Effector memory CD4-positive, alpha-beta T cell (primary cell): ENCODE measurements around the gene TSNAXIP1.

Experiments used
- DNase-seq, 3 donors: peaks; one replicate each; pipeline ENCODE4 v3.0.0-alpha.2; 2020
- H3K27ac ChIP-seq: 2 replicates; pipeline ENCODE4 v1.7.0; 2013; ENCODE audit warnings: mild to moderate bottlenecking, low read length, moderate library complexity; ENCODE audit not compliant: insufficient read depth, poor library complexity, severe bottlenecking
- H3K27me3 ChIP-seq: replicated peaks from 2 replicates; pipeline ENCODE4 v1.7.0; 2013; ENCODE audit warnings: mild to moderate bottlenecking, low read length; ENCODE audit not compliant: insufficient read depth, control insufficient read depth, poor library complexity, severe bottlenecking
- H3K36me3 ChIP-seq: 2 replicates; pipeline ENCODE4 v1.7.0; 2013; ENCODE audit warnings: mild to moderate bottlenecking, low read length, moderate library complexity; ENCODE audit not compliant: control insufficient read depth, insufficient read depth
- H3K4me1 ChIP-seq: 2 replicates; pipeline ENCODE4 v1.7.0; 2013; ENCODE audit warnings: low read length, mild to moderate bottlenecking; ENCODE audit not compliant: control insufficient read depth, insufficient read depth, poor library complexity, severe bottlenecking
- H3K4me3 ChIP-seq: 2 replicates; pipeline ENCODE4 v1.7.0; 2013; ENCODE audit warnings: low read length, low read depth, mild to moderate bottlenecking; ENCODE audit not compliant: insufficient read depth, poor library complexity, severe bottlenecking
- H3K9me3 ChIP-seq: 2 replicates; pipeline ENCODE4 v1.7.0; 2013; ENCODE audit warnings: mild to moderate bottlenecking, low read length, moderate library complexity; ENCODE audit not compliant: control insufficient read depth

TSNAXIP1 gene

DNA sequence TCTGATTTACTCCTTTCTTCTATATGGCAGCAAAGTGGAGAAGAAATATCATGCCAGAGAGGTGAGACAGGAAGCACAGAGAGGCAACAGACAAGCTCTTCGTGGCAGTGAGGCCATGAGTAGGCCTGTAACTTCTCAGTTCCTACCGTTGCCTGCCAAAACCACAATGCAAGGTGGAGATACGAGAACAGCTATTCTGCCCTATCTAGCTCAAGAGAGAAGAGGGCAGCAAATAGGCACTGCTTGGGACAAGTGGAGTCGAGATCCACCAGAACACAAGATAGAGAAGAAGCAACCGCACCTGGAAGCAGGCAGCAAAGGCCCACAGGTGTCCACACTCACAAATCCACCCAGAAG, 25.1 kb upstream of the TSNAXIP1 start:
- H3K9me3 ChIP-seq: no peaks in the 10 kb centered on the region
- DNase-seq: no peak
- no peaks in the 10 kb centered on the region for H3K36me3 ChIP-seq
- peak overlapping the region; percentile 25 for H3K27ac ChIP-seq
- no peaks in the 10 kb centered on the region for H3K27me3 ChIP-seq
- peaks cover 11% of the 10 kb centered on the region for H3K4me1 ChIP-seq
- no peak overlapping the region for H3K4me3 ChIP-seq

DNA sequence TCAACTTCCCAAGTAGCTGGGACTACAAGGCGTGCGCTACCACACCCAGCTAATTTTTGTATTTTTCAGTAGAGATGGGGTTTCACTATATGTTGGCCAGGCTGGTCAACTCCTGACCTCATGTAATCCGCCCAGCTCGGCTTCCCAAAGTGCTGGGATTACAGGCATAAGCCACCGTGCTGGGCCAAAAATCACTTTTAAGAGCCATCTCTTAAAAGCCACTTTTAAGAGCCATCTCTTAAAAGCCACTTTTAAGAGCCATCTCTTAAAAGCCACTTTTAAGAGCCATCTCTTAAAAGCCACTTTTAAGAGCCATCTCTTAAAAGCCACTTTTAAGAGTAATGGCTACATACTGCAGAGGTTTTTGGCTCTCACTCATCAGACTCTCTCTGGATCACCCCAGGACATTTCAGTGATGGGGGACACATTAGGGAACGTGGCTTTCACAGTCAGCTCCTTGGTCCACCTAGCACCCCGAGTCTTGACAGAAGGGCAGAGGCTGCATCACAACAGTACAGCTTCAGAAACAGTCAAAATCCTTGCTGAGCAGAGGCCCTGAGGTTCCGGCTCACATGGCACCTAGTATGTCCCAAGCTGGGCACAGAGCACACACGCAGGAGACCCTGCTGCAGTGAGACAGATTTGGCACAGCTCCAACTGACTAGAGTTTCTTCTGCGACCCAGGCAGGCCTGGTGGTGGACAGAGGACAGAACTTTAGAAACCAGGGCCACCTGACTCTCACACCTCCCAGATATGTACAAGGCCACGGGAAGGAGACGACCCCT, 23.9 kb upstream of the TSNAXIP1 start:
- Histone ChIP-seq H3K27me3 (no peaks in the 10 kb centered on the region), H3K36me3 (no peaks in the 10 kb centered on the region), H3K4me1 (peaks cover 11% of the 10 kb centered on the region), H3K27ac (no peak overlapping the region), H3K9me3 (no peaks in the 10 kb centered on the region), H3K4me3 (no peak overlapping the region)
- no peak for DNase-seq

DNA sequence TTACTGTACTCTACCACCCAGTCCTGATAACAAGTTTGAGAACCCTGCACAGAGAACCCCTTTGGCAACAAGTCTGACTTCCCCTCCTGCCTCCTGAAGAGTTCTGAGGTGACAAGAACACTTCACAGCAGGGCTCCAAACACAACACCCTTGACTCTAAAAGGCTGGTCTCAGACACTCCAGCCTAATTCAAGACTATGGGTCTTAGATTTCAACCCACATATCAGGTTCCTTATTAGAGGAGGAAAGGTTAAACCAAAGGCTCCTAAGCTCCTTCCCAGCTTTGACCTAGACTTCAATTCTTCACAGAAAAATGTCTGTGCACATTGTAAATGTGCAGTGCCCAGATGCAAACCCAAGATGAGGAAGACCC, 23.4 kb upstream of the TSNAXIP1 start:
- Histone ChIP-seq H3K27ac (no peak overlapping the region), H3K36me3 (no peaks in the 10 kb centered on the region), H3K4me1 (peaks cover 11% of the 10 kb centered on the region), H3K9me3 (no peaks in the 10 kb centered on the region), H3K4me3 (no peak overlapping the region), H3K27me3 (no peaks in the 10 kb centered on the region)
- no peak for DNase-seq

DNA sequence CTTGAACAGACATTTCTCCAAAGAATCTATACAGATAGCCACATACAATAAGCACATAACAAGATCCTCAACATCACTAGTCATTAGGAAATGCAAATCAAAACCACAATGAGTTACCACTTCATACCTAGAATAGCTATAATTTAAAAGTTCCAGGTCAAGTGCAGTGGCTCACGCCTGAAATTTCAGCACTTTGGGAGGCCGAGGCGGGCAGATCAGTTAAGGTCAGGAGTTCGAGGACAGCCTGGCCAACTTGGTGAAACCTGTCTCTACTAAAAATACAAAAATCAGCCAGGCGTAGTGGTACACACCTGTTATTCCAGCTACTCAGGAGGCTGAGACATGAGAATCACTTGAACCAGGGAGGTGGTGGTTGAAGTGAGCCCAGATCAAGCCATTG, 20.2 kb upstream of the TSNAXIP1 start:
- no peak for DNase-seq
- H3K27ac ChIP-seq: no peak overlapping the region
- H3K36me3 ChIP-seq: no peaks in the 10 kb centered on the region
- H3K27me3 ChIP-seq: no peaks in the 10 kb centered on the region
- H3K4me3 ChIP-seq: no peak overlapping the region
- peaks cover 4% of the 10 kb centered on the region for H3K4me1 ChIP-seq
- H3K9me3 ChIP-seq: no peaks in the 10 kb centered on the region

DNA sequence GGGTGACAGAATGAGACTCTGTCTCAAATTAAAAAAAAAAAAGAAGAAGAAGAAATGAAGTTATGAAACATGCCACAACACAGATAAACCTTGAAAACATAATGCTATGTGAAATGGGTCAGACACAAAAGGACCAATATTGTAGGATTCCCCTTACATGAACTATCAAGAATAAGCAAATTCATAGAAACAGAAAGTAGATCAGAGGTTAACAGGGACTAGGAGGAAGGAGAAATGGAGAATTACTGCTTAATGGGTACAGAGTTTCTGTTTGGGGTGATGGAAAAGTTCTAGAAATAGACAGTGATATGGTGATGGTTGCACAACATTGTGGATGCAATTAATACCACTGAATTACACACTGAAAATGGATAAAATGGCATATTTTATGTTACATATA, 16.6 kb upstream of the TSNAXIP1 start:
- DNase-seq: no peak
- Histone ChIP-seq H3K27ac (no peak overlapping the region), H3K4me3 (no peak overlapping the region), H3K36me3 (no peaks in the 10 kb centered on the region), H3K4me1 (no peaks in the 10 kb centered on the region), H3K9me3 (no peaks in the 10 kb centered on the region), H3K27me3 (no peaks in the 10 kb centered on the region)

DNA sequence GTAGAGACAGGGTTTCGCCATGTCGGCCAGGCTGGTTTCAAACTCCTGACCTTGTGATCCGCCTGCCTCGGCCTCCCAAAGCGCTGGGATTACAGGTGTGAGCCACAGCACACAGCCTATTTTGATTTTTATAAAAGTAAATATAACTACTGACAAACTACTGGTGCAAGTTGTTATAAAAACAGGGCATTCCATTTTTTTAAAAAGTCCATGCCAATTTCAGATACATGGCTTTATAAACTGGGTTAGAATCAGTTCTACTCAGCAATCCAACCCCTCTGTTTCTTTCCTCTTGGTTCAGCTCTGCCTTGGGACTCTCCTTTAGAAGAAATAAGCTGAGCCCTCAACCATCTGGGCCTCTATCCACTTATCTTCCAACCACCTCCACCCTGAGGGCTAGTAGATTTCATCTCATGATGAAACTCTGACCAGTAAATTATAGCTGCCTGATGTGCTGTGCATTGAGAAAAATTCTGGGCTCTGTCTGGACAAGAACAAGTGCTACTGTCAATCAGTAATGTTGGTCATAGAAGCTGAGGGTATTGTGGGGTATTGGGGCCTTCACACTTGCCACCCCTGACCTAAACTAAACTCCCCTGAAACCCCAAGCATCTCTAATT, 10.5 kb upstream of the TSNAXIP1 start:
- no peak overlapping the region for H3K27ac ChIP-seq
- no peak for DNase-seq
- H3K27me3 ChIP-seq: no peaks in the 10 kb centered on the region
- H3K36me3 ChIP-seq: no peaks in the 10 kb centered on the region
- no peak overlapping the region for H3K4me3 ChIP-seq
- peaks cover 3% of the 10 kb centered on the region for H3K4me1 ChIP-seq
- no peaks in the 10 kb centered on the region for H3K9me3 ChIP-seq

DNA sequence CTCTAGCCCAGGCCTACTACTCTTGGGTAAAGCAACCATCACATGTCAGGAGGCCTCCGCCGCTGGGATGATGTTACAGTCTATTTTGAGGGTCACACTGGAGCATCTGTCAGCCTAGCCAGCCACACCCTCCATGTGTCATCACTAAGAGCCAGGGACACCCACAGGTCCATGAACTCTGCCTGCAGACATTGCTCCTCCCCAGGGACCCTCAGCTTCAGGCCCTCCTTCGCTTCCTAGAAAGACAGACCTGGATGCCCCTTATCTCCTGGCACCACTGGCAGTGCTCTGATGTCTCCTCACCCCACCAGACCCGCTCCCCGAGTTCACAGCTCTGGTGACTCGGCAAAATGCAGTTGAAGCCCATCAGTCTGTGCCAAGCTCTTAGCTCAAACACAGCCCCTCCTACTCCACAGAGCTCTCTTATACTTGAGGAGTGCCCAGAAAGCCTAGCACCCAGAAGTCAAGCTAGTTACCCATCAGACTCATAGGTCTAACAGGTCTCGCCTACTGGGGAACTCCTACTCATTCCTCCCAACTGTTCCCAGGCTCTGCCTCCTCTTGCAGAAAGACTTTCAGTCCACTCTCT, 6.3 kb upstream of the TSNAXIP1 start:
- H3K4me1 ChIP-seq: peaks cover 26% of the 10 kb centered on the region
- H3K36me3 ChIP-seq: no peaks in the 10 kb centered on the region
- no peak overlapping the region for H3K4me3 ChIP-seq
- no peak for DNase-seq
- no peak overlapping the region for H3K27ac ChIP-seq
- no peaks in the 10 kb centered on the region for H3K27me3 ChIP-seq
- no peaks in the 10 kb centered on the region for H3K9me3 ChIP-seq

DNA sequence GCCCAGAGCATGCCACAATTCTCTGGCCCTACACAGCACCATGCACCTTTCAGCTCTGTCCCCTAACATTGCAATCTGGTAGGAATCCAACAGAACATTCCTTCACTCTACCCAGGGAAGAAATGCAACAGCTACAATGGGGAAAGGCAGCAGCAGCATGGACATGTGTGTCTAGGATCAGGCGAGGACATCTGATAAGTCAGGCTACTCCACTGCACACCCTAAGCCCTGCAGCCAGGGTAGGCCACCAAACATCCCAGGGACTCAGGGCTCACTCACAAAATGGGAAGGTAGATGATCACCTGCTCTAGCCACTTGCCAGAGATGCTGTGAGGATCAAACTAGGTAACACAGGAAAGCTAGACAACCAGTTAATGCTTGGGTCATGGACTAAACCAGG, 5.4 kb upstream of the TSNAXIP1 start:
- Histone ChIP-seq H3K4me3 (no peak overlapping the region), H3K36me3 (no peaks in the 10 kb centered on the region), H3K9me3 (no peaks in the 10 kb centered on the region), H3K4me1 (peaks cover 32% of the 10 kb centered on the region), H3K27ac (no peak overlapping the region), H3K27me3 (no peaks in the 10 kb centered on the region)
- DNase-seq: no peak

DNA sequence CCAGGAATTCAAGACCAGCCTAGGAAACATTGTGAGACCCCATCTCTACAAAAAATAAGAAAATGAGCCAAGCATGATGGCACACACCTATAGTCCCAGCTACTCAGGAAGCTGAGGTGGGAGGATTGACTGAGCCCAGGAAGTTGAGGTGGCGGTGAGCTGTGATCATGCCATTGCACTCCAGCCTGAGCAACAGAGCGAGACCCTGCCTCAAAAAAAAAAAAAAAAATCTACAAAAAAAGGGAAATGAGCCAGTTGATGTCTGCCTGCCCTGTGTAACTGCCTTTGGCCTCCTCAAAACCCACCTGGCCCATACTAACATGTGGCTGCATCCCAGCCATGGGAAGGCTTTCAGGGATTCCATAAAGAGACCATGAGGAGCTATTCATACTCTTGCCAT, 4.8 kb upstream of the TSNAXIP1 start:
- no peak for DNase-seq
- H3K4me3 ChIP-seq: no peak overlapping the region
- no peaks in the 10 kb centered on the region for H3K27me3 ChIP-seq
- H3K4me1 ChIP-seq: peaks cover 32% of the 10 kb centered on the region
- H3K9me3 ChIP-seq: no peaks in the 10 kb centered on the region
- no peaks in the 10 kb centered on the region for H3K36me3 ChIP-seq
- no peak overlapping the region for H3K27ac ChIP-seq

DNA sequence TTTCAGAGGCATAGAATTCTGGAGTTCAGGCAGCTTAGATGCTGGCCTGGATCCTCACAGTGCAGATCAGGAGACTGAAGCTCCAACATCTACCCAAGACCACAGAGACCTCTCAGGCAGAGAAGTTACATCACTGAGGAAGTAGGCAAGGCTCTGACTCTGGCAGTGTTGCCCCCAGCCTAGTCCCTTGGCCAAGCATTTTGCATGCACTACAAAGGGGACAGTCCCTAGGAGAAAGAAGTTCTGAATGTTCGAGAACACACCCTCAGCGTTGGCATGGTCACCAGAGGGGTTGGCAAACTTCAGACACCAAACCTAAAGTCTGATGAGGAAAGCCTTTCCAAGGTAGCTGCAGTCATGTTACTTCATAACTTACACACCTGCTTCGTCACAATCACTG, 2.8 kb upstream of the TSNAXIP1 start:
- Histone ChIP-seq H3K4me3 (no peak overlapping the region), H3K36me3 (no peaks in the 10 kb centered on the region), H3K27ac (no peak overlapping the region), H3K9me3 (no peaks in the 10 kb centered on the region), H3K27me3 (no peaks in the 10 kb centered on the region), H3K4me1 (peaks cover 36% of the 10 kb centered on the region)
- no peak for DNase-seq
